Measurements from ENCODE around the gene SLC24A5.

The SLC24A5 gene

DNA sequence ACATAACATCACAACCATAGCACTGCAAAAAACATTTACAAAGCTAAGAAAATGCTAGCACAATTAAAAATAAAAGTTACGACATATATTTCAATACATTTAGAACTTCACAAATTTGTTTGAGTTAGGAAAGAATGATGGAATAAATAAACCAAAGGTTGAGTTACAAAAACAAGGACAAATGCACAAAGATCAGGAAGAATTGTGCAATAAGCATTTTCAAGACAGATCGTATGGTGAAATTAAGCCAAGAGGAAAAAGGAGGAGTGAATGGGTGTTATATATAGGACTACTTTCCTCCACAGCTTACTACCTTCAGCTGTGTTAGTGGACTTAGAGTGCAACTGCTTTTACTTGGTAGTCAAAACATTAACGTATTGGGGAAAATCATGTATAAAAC lies 64.7 kb downstream of the SLC24A5 start:
- Mint-ChIP-seq H3K4me1 (ENCODE audit: low read depth) (no peaks in the 10 kb centered on the region), H3K27me3 (peaks cover 4% of the 10 kb centered on the region), H3K4me3 (no peak overlapping the region), H3K9me3 (no peaks in the 10 kb centered on the region), H3K36me3 (ENCODE audit: low read depth) (no peaks in the 10 kb centered on the region), H3K27ac (no peak overlapping the region)
- intact Hi-C loops (cut with micrococcal nuclease): no loop called here

DNA sequence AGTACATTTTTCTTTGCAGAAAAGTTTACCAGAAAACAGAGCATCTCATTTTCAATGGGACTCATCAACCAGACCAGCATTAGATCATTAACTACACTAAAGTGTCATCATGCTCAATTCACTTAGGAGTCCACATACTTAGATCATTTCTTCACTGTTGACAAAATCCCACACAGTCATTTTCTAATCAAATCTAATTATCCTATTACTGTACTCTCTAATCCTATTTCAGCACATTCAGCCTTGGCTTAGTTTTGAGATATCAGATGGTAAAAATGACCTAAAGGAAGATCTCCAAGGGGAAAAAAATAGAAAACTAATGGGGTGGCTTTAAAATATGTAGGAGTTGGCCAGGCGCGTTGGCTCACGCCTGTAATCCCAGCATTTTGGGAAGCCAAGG lies 65.5 kb downstream of the SLC24A5 start:
- intact Hi-C loops (cut with micrococcal nuclease): no loop called here
- no peak overlapping the region for H3K27ac Mint-ChIP-seq
- H3K4me1 Mint-ChIP-seq (ENCODE audit: low read depth): peaks cover 7% of the 10 kb centered on the region
- no peaks in the 10 kb centered on the region for H3K9me3 Mint-ChIP-seq
- H3K4me3 Mint-ChIP-seq: no peak overlapping the region
- H3K27me3 Mint-ChIP-seq: peaks cover 6% of the 10 kb centered on the region
- H3K36me3 Mint-ChIP-seq (ENCODE audit: low read depth): no peaks in the 10 kb centered on the region

DNA sequence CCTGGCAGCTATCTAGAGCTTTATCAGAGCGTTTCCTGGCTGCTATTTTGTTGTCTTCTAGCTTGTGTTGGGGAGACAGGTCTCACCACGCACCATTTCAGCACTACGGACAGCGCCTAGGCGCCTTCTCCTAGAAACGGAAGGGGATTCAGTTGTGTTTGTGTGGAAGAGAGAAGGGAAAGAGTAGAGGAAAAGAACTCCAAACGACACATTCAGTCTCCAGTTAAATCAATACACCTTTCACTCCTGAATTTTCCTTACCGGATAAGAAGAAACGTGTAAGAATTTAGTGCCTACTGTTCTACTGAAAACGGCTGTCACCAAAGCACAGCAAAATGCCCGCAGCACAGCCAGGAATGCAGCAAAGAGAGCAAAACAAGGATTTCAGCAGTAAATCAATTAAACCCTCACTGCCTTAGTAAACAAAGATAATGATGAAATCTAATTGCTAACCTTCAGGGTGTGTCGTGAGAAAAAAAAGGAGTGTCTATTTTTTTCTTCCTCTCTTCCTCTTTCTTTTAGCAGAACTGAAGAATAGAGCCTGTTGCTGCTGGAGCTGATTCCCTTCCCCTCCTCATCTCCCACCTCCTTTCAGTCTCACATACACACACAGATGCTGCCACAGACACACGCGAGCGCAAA lies 70.3 kb downstream of the SLC24A5 start:
- no peak overlapping the region for H3K4me3 Mint-ChIP-seq
- no peaks in the 10 kb centered on the region for H3K9me3 Mint-ChIP-seq
- H3K27ac Mint-ChIP-seq: no peak overlapping the region
- peaks cover 14% of the 10 kb centered on the region for H3K27me3 Mint-ChIP-seq
- H3K36me3 Mint-ChIP-seq (ENCODE audit: low read depth): no peaks in the 10 kb centered on the region
- intact Hi-C loops (cut with micrococcal nuclease): loop anchor here (10.0 kb wide), 1 partner anchor 56 kb away; no protein-coding TSS in a partner anchor
- H3K4me1 Mint-ChIP-seq (ENCODE audit: low read depth): peaks cover 11% of the 10 kb centered on the region

DNA sequence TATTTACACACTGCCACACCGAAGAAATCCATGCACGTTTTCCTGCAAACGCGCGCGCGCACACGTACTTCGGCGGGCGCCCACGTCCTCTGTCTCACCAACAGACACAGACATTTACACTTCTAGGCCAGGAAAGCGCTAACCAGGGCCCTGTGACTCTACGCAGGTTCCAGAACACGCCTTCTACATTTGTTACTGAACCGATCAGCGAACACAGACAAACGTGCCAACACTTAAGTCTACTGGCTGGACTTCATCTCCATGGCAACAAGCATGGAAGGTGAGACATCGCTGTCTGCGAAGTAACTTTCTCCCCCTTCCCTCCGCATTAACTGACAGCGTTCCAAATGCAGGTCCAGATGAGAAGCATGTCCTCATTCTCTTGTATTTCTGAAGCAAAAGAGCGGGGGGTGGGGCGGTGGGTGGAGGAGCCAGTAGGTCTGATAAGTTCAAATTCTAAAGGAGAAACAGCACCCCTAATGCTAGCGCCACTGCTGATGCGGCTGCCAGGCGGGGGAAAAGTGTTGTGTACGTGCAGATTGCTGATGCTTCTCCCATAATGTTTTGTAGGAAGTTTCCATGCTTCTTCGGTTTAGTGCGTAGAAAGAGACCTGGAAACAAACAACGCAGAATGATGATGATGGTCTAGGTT lies 70.9 kb downstream of the SLC24A5 start, which contains the start of gene CTXN2:
CTXN2 (plus strand) TSS at position 92 of the 652 bp plus-strand sequence. CDS start 9,636 bp downstream, outside the sequence.
- Mint-ChIP-seq H3K4me1 (ENCODE audit: low read depth) (peaks cover 11% of the 10 kb centered on the region), H3K27me3 (peaks cover 14% of the 10 kb centered on the region)
- intact Hi-C loops (cut with micrococcal nuclease): loop anchor here (10.0 kb wide), 1 partner anchor 57 kb away; no protein-coding TSS in a partner anchor

More for the DNA sequence above, 70.9 kb downstream of the SLC24A5 start, which contains the start of gene CTXN2:
- Mint-ChIP-seq H3K27ac (no peak within 1 kb of the TSS), H3K9me3 (no peaks in the 10 kb centered on the region), H3K4me3 (no peak within 1 kb of the TSS), H3K36me3 (ENCODE audit: low read depth) (no peaks in the 10 kb centered on the region)

Measured in dendritic cell treated with granulocyte-macrophage colony-stimulating factor and Interleukin-4, amounts not matched to agents 40 ng/mL and 50 ng/mL, for 4 days (primary cell).